ENCODE results near the gene TFAP2E.

DNA sequence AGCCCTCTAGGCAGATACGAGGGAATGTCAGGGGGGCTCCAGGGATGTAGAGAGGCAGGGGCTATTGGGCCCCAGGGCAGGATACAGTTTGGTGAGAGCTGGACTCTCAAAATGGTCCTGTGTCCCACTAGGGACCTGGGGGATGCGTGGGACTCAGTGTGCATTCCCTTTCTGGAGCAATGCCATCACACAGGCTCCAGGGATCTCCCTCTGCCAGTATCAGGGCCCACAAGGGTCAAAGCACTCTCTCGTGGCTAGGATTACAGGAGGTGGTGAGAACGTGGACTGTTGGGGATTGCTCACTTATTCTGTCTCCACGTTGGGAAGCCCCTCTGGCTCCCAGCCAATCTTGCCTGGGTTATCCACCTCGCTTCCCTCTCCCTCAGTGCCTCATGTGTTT, 41.7 kb upstream of the TFAP2E start:
- TF ChIP-seq CTCF (IDR thresholded peaks at IDR 0.05) (no peak), ZFX (IDR thresholded peaks at IDR 0.05; ENCODE audit: borderline replicate concordance) (no peak)

Measured in 22Rv1 (cell line).